Keratinocyte (primary cell): ENCODE measurements around the gene SLC12A6. TPM values are rescaled to one million over a fixed set of nuclear protein-coding genes. Genes with fewer than 3 reads are reported as not detected.

Experiments
- DNase-seq: peaks from one replicate; pipeline ENCODE4 v3.0.0-alpha.2; 2011; ENCODE audit warnings: low read depth, missing footprints, low spot score
- FAIRE-seq: peaks from 2 replicates; lab custom pipeline; 2011; peaks lifted over from hg19 to GRCh38; lab: Jason Lieb, UNC
- H2AFZ ChIP-seq: 2 replicates; pipeline ENCODE4 v1.6.0; 2012; ENCODE audit warnings: low read length, control low read depth, inconsistent platforms; ENCODE audit not compliant: control insufficient read depth
- H3K27ac ChIP-seq: 2 replicates; pipeline ENCODE4 v1.5.1; 2011; ENCODE audit warnings: low read length; ENCODE audit not compliant: control insufficient read depth, insufficient read depth
- H3K27me3 ChIP-seq: 3 replicates; pipeline ENCODE4 v1.6.0; 2011; ENCODE audit warnings: low read length; ENCODE audit not compliant: control insufficient read depth, insufficient read depth; ENCODE audit errors: extremely low read depth
- H3K36me3 ChIP-seq, 2 experiments: 2 replicates in 1 of 2; 3 replicates in 1 of 2; pipeline ENCODE4 v1.5.1; 2011; ENCODE audit warnings: low read length in 2 of 2, mild to moderate bottlenecking in 1 of 2; ENCODE audit not compliant: control insufficient read depth in 2 of 2, insufficient read depth in 2 of 2; ENCODE audit errors: extremely low read depth in 1 of 2
- H3K4me1 ChIP-seq: 3 replicates; pipeline ENCODE4 v1.5.1; 2011; ENCODE audit warnings: low read length; ENCODE audit not compliant: control insufficient read depth, insufficient read depth; ENCODE audit errors: extremely low read depth
- H3K4me2 ChIP-seq: 3 replicates; pipeline ENCODE4 v1.6.0; 2011; ENCODE audit warnings: low read depth, low read length; ENCODE audit not compliant: control insufficient read depth, insufficient read depth; ENCODE audit errors: extremely low read depth
- H3K4me3 ChIP-seq, 3 experiments: fragments of 200-600 bp in 1 of 3; sonication (generic) in 1 of 3; 2 replicates in 2 of 3; 3 replicates in 1 of 3; pipeline ENCODE4 v1.5.1; 2011 to 2016; ENCODE audit warnings: low read length in 3 of 3, mild to moderate bottlenecking in 3 of 3, control low read depth in 2 of 3, inconsistent platforms in 1 of 3, low read depth in 1 of 3, mixed read lengths in 1 of 3, mixed run types in 1 of 3, moderate library complexity in 1 of 3; ENCODE audit not compliant: control insufficient read depth in 2 of 3, insufficient read depth in 2 of 3; ENCODE audit errors: extremely low read depth in 1 of 3
- H3K79me2 ChIP-seq: 2 replicates; pipeline ENCODE4 v1.6.0; 2012; ENCODE audit warnings: low read length; ENCODE audit not compliant: control insufficient read depth, insufficient read depth
- H3K9ac ChIP-seq: 3 replicates; pipeline ENCODE4 v1.6.0; 2011; ENCODE audit warnings: low read length; ENCODE audit not compliant: control insufficient read depth, insufficient read depth; ENCODE audit errors: extremely low read depth
- H3K9me1 ChIP-seq: 3 replicates; pipeline ENCODE4 v1.6.0; 2011; ENCODE audit warnings: low read length; ENCODE audit not compliant: control insufficient read depth, insufficient read depth; ENCODE audit errors: extremely low read depth
- H3K9me3 ChIP-seq: 2 replicates; pipeline ENCODE4 v1.5.1; 2012; ENCODE audit warnings: low read depth, low read length; ENCODE audit not compliant: control insufficient read depth
- H4K20me1 ChIP-seq: 3 replicates; pipeline ENCODE4 v1.6.0; 2011; ENCODE audit warnings: low read length; ENCODE audit not compliant: control insufficient read depth, insufficient read depth; ENCODE audit errors: extremely low read depth
- EZH2 ChIP-seq: IDR thresholded peaks from one replicate; pipeline ENCODE4 v1.6.1; 2012; ENCODE audit warnings: inconsistent platforms, mild to moderate bottlenecking, low read length, moderate library complexity
- dilution Hi-C: fragments of 300-500 bp; cut with MboI; formaldehyde crosslinking; loops from one replicate; pipeline ENCODE4 v1.7.0; 2020; ENCODE audit warnings: low sequenced_read_pairs; ENCODE audit not compliant: extremely low pct_ligation_motif_present
- polyA plus RNA-seq, 5 experiments: library from polyadenylated mRNA; depleted of rRNA in 3 of 5; stranded (reverse) in 3 of 5; stranded (forward) in 1 of 5; unstranded in 1 of 5; fragments of >200 nt; gene quantifications; 1 replicate in 1 of 5; 2 replicates in 3 of 5; 3 replicates in 1 of 5; pipeline versions ENCODE4 v1.2.1 to v1.2.3, GENCODE V29; 2011 to 2012; ENCODE audit warnings: missing spikeins in 2 of 5, low read depth in 1 of 5, low replicate concordance in 1 of 5
- TF ChIP-seq, protein P1 (sequence below), 3 experiments: IDR thresholded peaks in 1 of 3; conservative IDR thresholded peaks in 1 of 3; optimal IDR thresholded peaks in 1 of 3; 2 replicates in 2 of 3; 3 replicates in 1 of 3; pipeline versions ENCODE3 to v1.5.1; 2011; ENCODE audit warnings: low read length in 3 of 3, mild to moderate bottlenecking in 3 of 3, moderate library complexity in 2 of 3, control low read depth in 1 of 3, inconsistent platforms in 1 of 3; ENCODE audit not compliant: insufficient read depth in 2 of 3; ENCODE audit errors: extremely low read depth in 1 of 3

Gene SLC12A6
- polyA plus RNA-seq, 1 donor (not counting 4 experiments of a cell fraction or from before 2014, with no cell fraction given), result 24.3 TPM

DNA sequence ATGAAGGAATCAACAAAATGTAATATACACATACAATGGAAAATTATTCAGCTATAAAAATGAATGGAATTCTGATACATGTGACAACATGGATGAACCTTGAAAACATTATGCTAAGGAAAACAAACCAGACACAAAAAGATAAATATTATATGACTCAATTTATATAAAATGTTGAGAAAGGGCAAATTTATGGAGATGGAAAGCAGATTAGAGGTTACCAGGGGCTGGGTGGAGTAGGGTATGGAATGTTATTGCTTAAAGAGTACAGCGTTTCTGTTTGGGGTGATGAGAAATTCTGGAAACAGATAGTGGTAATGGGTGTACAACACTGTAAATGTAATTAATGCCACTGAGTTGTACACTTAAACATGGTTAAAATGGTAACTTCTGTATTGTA lies 61.9 kb downstream of the SLC12A6 start:
- H3K9me3 ChIP-seq, result no peaks in the 10 kb centered on the region
- H3K9me1 ChIP-seq, result no peaks in the 10 kb centered on the region
- no peak overlapping the region for H3K27ac ChIP-seq
- no peaks in the 10 kb centered on the region for H3K79me2 ChIP-seq
- dilution Hi-C loops, result no loop called here
- H3K9ac ChIP-seq, result no peak overlapping the region
- FAIRE-seq (no peak), DNase-seq (no peak)
- no peak overlapping the region for H2AFZ ChIP-seq
- H3K4me2 ChIP-seq, result no peak overlapping the region
- no peaks in the 10 kb centered on the region for H3K36me3 ChIP-seq
- no peaks in the 10 kb centered on the region for H4K20me1 ChIP-seq
- no peaks in the 10 kb centered on the region for H3K27me3 ChIP-seq
- peaks cover 6% of the 10 kb centered on the region for H3K4me1 ChIP-seq
- H3K4me3 ChIP-seq, result no peak overlapping the region
- TF ChIP-seq, protein P1, sequence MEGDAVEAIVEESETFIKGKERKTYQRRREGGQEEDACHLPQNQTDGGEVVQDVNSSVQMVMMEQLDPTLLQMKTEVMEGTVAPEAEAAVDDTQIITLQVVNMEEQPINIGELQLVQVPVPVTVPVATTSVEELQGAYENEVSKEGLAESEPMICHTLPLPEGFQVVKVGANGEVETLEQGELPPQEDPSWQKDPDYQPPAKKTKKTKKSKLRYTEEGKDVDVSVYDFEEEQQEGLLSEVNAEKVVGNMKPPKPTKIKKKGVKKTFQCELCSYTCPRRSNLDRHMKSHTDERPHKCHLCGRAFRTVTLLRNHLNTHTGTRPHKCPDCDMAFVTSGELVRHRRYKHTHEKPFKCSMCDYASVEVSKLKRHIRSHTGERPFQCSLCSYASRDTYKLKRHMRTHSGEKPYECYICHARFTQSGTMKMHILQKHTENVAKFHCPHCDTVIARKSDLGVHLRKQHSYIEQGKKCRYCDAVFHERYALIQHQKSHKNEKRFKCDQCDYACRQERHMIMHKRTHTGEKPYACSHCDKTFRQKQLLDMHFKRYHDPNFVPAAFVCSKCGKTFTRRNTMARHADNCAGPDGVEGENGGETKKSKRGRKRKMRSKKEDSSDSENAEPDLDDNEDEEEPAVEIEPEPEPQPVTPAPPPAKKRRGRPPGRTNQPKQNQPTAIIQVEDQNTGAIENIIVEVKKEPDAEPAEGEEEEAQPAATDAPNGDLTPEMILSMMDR (optimal IDR thresholded peaks at IDR 0.05 in 1 of 3, IDR thresholded peaks at IDR 0.05 in 1 of 3, conservative IDR thresholded peaks at IDR 0.05 in 1 of 3; ENCODE audit: extremely low read depth in 1 of 3, insufficient read depth in 2 of 3, low read length in 3 of 3), result no peak
- no peak for TF ChIP-seq EZH2

DNA sequence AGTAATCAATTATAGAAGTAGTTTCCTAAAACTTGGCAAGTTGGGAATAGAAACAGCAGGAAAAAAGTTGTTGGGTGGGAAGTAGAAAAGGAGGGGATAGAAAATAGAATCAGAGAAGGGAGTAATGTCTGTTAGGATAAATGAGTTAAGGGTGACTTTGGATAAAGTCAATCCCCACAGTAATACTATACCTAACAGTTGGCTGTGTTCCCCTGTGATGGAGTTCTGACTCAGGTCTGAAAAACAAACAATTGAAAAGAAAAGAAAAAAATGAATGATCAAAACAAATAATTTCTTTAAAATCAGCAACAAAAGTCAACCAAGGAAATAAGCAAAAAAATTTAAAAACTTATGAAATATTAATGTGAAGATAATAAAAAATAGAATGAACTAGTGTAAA lies 62.4 kb downstream of the SLC12A6 start:
- no peak for FAIRE-seq
- H3K9me1 ChIP-seq, result no peaks in the 10 kb centered on the region
- dilution Hi-C loops, result no loop called here
- H3K79me2 ChIP-seq, result no peaks in the 10 kb centered on the region
- no peaks in the 10 kb centered on the region for H3K27me3 ChIP-seq
- no peaks in the 10 kb centered on the region for H4K20me1 ChIP-seq
- no peak overlapping the region for H3K9ac ChIP-seq
- TF ChIP-seq, protein P1 (optimal IDR thresholded peaks at IDR 0.05 in 1 of 3, IDR thresholded peaks at IDR 0.05 in 1 of 3, conservative IDR thresholded peaks at IDR 0.05 in 1 of 3; ENCODE audit: extremely low read depth in 1 of 3, insufficient read depth in 2 of 3, low read length in 3 of 3), result no peak
- no peak for TF ChIP-seq EZH2
- DNase-seq, result no peak
- peaks cover 6% of the 10 kb centered on the region for H3K4me1 ChIP-seq
- H2AFZ ChIP-seq, result no peak overlapping the region
- H3K4me2 ChIP-seq, result no peak overlapping the region
- H3K4me3 ChIP-seq, result no peak overlapping the region
- H3K36me3 ChIP-seq, result no peaks in the 10 kb centered on the region
- no peak overlapping the region for H3K27ac ChIP-seq
- H3K9me3 ChIP-seq, result no peaks in the 10 kb centered on the region
